Measurements from ENCODE around the gene SHISA2. TPM values are rescaled to one million over a fixed set of nuclear protein-coding genes. Genes with fewer than 3 reads are reported as not detected.
"Not testable (repeated sequence)": the region's sequence is repeated elsewhere in the genome, so short reads cannot be mapped to it uniquely, and the experiment has no call there.

The SHISA2 gene
- total RNA-seq, 1 experiment from 2014 or later, result 20.5 TPM

- TF ChIP-seq ZBTB43 (CRISPR knock-in tag; IDR thresholded peaks at IDR 0.05), result no peak
- TF ChIP-seq TEAD1 (CRISPR knock-in tag; IDR thresholded peaks at IDR 0.05), result no peak
- no peak for TF ChIP-seq ZNF232 (CRISPR knock-in tag; IDR thresholded peaks at IDR 0.05)
These were observed 15.8 kb upstream of the SHISA2 start (continued) for GRCh38 chr13:26067601-26068000.

- H3K27ac Mint-ChIP-seq; H3K9me3 Mint-ChIP-seq; ATAC-seq; H3K4me1 Mint-ChIP-seq; H3K36me3 Mint-ChIP-seq; H3K4me3 Mint-ChIP-seq; POLR2A ChIA-PET; DNase-seq (ENCODE audit: low spot score); H3K27me3 Mint-ChIP-seq (ENCODE audit: low read depth): not testable (repeated sequence)
- CTCF ChIA-PET, result interaction anchor here (3.5 kb wide), 1 partner anchor 237 kb away, joined by 11 read pairs; no protein-coding TSS in a partner anchor
These were observed 14.7 kb upstream of the SHISA2 start for GRCh38 chr13:26066492-26066891.

GRCh38 chr13:26062853-26063444 lies 11.1 kb upstream of the SHISA2 start:
- ChIA-PET POLR2A (no interaction called here), CTCF (interaction anchor here (2.1 kb wide), 1 partner anchor 233 kb away, joined by 19 read pairs; no protein-coding TSS in a partner anchor)
- Mint-ChIP-seq H3K36me3 (no peaks in the 10 kb centered on the region), H3K27ac (no peak overlapping the region), H3K9me3 (no peaks in the 10 kb centered on the region), H3K27me3 (ENCODE audit: low read depth) (no peaks in the 10 kb centered on the region), H3K4me1 (peaks cover 29% of the 10 kb centered on the region), H3K4me3 (no peak overlapping the region)
- TF ChIP-seq ZNF317 (CRISPR knock-in tag; IDR thresholded peaks at IDR 0.05; ENCODE audit: borderline replicate concordance, low read depth) (no peak), ELF4 (CRISPR knock-in tag; IDR thresholded peaks at IDR 0.05; ENCODE audit: low read depth) (no peak), EMX1 (CRISPR knock-in tag; IDR thresholded peaks at IDR 0.05) (no peak), JUN (CRISPR knock-in tag; IDR thresholded peaks at IDR 0.05) (no peak), RORB (CRISPR knock-in tag; IDR thresholded peaks at IDR 0.05) (no peak), ZNF219 (CRISPR knock-in tag; IDR thresholded peaks at IDR 0.05; ENCODE audit: borderline replicate concordance) (no peak), FOXK1 (CRISPR knock-in tag; IDR thresholded peaks at IDR 0.05) (no peak)
- DNase-seq (ENCODE audit: low spot score), result no peak
- ATAC-seq, result 0 out of 2 replicates have a peak, but pooled peaks have one; percentile 39

GRCh38 chr13:26061947-26062346 lies 10.1 kb upstream of the SHISA2 start:
- POLR2A ChIA-PET, result interaction anchor here (0.6 to 1.0 kb wide), 2 partner anchors 11 to 218 kb away, joined by 3 to 4 read pairs; no protein-coding TSS in a partner anchor
- CTCF ChIA-PET, result interaction anchor here (0.6 to 2.1 kb wide), 7 partner anchors 11 to 354 kb away, joined by 3 to 19 read pairs (median 3); no protein-coding TSS in a partner anchor
- Mint-ChIP-seq H3K4me1 (peaks cover 29% of the 10 kb centered on the region), H3K27me3 (ENCODE audit: low read depth) (no peaks in the 10 kb centered on the region), H3K36me3 (no peaks in the 10 kb centered on the region), H3K4me3 (no peak overlapping the region), H3K27ac (no peak overlapping the region), H3K9me3 (no peaks in the 10 kb centered on the region)
- ATAC-seq (no peak), DNase-seq (ENCODE audit: low spot score) (no peak)
- TF ChIP-seq NFYB (CRISPR knock-in tag; conservative IDR thresholded peaks at IDR 0.05; ENCODE audit: low read depth) (no peak), SOX15 (CRISPR knock-in tag; IDR thresholded peaks at IDR 0.05) (no peak), MAX (CRISPR knock-in tag; IDR thresholded peaks at IDR 0.05) (no peak), TEAD1 (CRISPR knock-in tag; IDR thresholded peaks at IDR 0.05) (no peak), NFE2L1 (CRISPR knock-in tag; IDR thresholded peaks at IDR 0.05) (no peak), JAZF1 (CRISPR knock-in tag; IDR thresholded peaks at IDR 0.05) (no peak), ZNF671 (CRISPR knock-in tag; IDR thresholded peaks at IDR 0.05) (no peak), ETV6 (CRISPR knock-in tag; IDR thresholded peaks at IDR 0.05) (no peak), ATF2 (CRISPR knock-in tag; IDR thresholded peaks at IDR 0.05; ENCODE audit: borderline replicate concordance, low read depth) (no peak), PRDM15 (CRISPR knock-in tag; IDR thresholded peaks at IDR 0.05) (no peak), SMAD4 (CRISPR knock-in tag; IDR thresholded peaks at IDR 0.05) (no peak), HMGXB4 (CRISPR knock-in tag; IDR thresholded peaks at IDR 0.05) (no peak), ATF3 (CRISPR knock-in tag; conservative IDR thresholded peaks at IDR 0.05) (no peak), NFATC4 (CRISPR knock-in tag; IDR thresholded peaks at IDR 0.05) (no peak)

Measured in WTC11 (cell line).